Measurements from ENCODE around the gene ATG13.
"Not testable (repeated sequence)": the region's sequence is repeated elsewhere in the genome, so short reads cannot be mapped to it uniquely, and the experiment has no call there.

The ATG13 gene

DNA sequence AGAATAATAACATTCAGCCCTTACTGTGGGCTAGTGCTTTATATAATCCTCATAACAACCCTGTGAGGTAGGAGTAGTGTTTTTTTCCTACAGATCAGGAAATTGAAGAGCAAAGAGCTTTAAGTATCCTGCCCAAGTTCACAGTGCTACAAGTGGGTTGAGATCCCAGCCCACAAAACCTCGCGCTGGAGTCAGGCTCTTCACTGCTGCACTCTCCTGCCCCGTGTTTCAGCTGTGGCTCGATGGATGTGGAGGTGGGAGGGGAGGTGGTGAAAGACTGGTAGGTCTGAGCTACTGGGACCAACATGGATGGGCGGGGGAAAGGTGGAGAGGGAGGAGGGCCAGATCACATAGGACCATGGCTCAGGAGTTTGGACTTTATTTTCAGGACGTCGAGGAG, 89.5 kb downstream of the ATG13 start:
- Histone ChIP-seq H3K27me3 (ENCODE audit: insufficient read depth, poor library complexity, severe bottlenecking) (no peaks in the 10 kb centered on the region), H3K27ac (replicated peaks) (no peak overlapping the region), H3K4me3 (replicated peaks; ENCODE audit: insufficient read depth, low read length) (no peak overlapping the region)
- DNase-seq (ENCODE audit: low read depth in 1 of 2, low spot score in 1 of 2): no peak
- TF ChIP-seq, protein P1, sequence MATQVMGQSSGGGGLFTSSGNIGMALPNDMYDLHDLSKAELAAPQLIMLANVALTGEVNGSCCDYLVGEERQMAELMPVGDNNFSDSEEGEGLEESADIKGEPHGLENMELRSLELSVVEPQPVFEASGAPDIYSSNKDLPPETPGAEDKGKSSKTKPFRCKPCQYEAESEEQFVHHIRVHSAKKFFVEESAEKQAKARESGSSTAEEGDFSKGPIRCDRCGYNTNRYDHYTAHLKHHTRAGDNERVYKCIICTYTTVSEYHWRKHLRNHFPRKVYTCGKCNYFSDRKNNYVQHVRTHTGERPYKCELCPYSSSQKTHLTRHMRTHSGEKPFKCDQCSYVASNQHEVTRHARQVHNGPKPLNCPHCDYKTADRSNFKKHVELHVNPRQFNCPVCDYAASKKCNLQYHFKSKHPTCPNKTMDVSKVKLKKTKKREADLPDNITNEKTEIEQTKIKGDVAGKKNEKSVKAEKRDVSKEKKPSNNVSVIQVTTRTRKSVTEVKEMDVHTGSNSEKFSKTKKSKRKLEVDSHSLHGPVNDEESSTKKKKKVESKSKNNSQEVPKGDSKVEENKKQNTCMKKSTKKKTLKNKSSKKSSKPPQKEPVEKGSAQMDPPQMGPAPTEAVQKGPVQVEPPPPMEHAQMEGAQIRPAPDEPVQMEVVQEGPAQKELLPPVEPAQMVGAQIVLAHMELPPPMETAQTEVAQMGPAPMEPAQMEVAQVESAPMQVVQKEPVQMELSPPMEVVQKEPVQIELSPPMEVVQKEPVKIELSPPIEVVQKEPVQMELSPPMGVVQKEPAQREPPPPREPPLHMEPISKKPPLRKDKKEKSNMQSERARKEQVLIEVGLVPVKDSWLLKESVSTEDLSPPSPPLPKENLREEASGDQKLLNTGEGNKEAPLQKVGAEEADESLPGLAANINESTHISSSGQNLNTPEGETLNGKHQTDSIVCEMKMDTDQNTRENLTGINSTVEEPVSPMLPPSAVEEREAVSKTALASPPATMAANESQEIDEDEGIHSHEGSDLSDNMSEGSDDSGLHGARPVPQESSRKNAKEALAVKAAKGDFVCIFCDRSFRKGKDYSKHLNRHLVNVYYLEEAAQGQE (IDR thresholded peaks at IDR 0.05; ENCODE audit: insufficient replicate concordance, low read depth): no peak
- no peak for TF ChIP-seq GABPA (IDR thresholded peaks at IDR 0.05; ENCODE audit: low read depth)
- no peak for TF ChIP-seq POLR2AphosphoS5 (IDR thresholded peaks at IDR 0.05; ENCODE audit: low read depth)
- TF ChIP-seq, protein P2, sequence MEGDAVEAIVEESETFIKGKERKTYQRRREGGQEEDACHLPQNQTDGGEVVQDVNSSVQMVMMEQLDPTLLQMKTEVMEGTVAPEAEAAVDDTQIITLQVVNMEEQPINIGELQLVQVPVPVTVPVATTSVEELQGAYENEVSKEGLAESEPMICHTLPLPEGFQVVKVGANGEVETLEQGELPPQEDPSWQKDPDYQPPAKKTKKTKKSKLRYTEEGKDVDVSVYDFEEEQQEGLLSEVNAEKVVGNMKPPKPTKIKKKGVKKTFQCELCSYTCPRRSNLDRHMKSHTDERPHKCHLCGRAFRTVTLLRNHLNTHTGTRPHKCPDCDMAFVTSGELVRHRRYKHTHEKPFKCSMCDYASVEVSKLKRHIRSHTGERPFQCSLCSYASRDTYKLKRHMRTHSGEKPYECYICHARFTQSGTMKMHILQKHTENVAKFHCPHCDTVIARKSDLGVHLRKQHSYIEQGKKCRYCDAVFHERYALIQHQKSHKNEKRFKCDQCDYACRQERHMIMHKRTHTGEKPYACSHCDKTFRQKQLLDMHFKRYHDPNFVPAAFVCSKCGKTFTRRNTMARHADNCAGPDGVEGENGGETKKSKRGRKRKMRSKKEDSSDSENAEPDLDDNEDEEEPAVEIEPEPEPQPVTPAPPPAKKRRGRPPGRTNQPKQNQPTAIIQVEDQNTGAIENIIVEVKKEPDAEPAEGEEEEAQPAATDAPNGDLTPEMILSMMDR (IDR thresholded peaks at IDR 0.05; ENCODE audit: insufficient read depth, low read length): no peak
- TF ChIP-seq SPI1 (IDR thresholded peaks at IDR 0.05; ENCODE audit: borderline replicate concordance, low read depth): no peak

DNA sequence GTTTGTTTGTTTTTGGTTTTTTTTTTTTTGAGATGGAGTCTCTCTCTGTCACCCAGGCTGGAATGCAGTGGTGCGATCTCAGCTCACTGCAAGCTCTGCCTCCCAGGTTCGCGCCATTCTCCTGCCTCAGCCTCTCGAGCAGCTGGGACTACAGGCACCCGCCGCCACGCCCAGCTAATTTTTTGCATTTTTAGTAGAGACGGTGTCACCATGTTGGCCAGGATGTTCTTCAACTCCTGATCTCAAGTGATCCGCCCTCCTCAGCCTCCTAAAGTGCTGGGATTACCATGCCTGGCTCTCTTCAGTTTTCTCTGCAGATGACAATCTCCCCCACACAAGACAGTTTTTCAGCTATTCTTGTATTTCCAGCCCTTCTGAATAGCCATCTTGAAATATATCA, 92.0 kb downstream of the ATG13 start:
- H3K27me3 ChIP-seq (ENCODE audit: insufficient read depth, poor library complexity, severe bottlenecking); DNase-seq (ENCODE audit: low read depth in 1 of 2, low spot score in 1 of 2); H3K4me3 ChIP-seq (replicated peaks; ENCODE audit: insufficient read depth, low read length); H3K27ac ChIP-seq (replicated peaks): not testable (repeated sequence)

DNA sequence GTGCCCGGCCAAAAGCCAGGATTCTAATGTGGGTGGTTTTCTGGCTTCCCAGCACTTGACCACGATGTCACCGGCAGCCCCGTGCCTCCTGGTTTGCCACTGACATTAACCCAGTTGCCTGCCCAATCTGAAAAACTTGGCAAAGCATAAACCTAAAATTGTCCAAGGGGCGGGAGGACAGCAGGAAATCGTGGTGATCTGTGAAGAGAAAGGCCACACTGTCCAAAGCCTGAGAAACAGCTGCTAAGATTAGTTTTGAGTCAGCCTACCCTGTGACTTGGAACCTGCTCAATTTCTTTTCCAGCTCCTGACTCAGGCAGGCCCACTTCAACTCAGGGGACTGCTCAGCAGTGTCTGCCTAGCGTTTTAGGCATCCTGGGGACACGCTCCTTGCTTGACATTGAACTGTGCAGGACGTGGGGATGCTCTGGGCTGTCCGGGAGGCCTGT, 93.5 kb downstream of the ATG13 start:
- Histone ChIP-seq H3K4me3 (replicated peaks; ENCODE audit: insufficient read depth, low read length) (no peak overlapping the region), H3K27me3 (ENCODE audit: insufficient read depth, poor library complexity, severe bottlenecking) (no peaks in the 10 kb centered on the region), H3K27ac (replicated peaks) (no peak overlapping the region)
- TF ChIP-seq, protein P1 (IDR thresholded peaks at IDR 0.05; ENCODE audit: insufficient replicate concordance, low read depth): no peak
- TF ChIP-seq POLR2AphosphoS5 (IDR thresholded peaks at IDR 0.05; ENCODE audit: low read depth) (no peak), SPI1 (IDR thresholded peaks at IDR 0.05; ENCODE audit: borderline replicate concordance, low read depth) (no peak), GABPA (IDR thresholded peaks at IDR 0.05; ENCODE audit: low read depth) (no peak)
- TF ChIP-seq, protein P2 (IDR thresholded peaks at IDR 0.05; ENCODE audit: insufficient read depth, low read length): no peak
- DNase-seq (ENCODE audit: low read depth in 1 of 2, low spot score in 1 of 2): no peak

DNA sequence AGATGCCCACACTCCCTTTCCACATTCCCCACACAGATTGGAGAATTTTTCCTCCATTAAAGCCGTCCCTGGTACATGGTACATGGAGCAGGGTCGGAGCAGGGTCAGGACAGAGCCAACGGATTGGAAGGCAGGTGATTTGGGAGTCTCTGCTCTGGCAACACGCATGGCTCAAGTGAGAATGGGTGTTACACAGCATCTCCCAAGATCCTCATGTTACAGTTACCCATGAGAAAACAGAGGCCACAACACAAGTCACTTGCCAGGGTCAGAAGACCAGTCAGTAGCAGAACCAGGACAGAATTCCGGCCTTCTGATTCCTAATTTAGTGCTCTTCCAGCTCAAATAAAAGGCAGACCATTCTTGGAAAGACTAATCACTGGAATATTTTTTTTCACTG, 94.0 kb downstream of the ATG13 start:
- no peak for DNase-seq (ENCODE audit: low read depth in 1 of 2, low spot score in 1 of 2)
- no peaks in the 10 kb centered on the region for H3K27me3 ChIP-seq (ENCODE audit: insufficient read depth, poor library complexity, severe bottlenecking)
- H3K27ac ChIP-seq (replicated peaks): no peak overlapping the region
- TF ChIP-seq SPI1 (IDR thresholded peaks at IDR 0.05; ENCODE audit: borderline replicate concordance, low read depth) (no peak), POLR2AphosphoS5 (IDR thresholded peaks at IDR 0.05; ENCODE audit: low read depth) (no peak), GABPA (IDR thresholded peaks at IDR 0.05; ENCODE audit: low read depth) (no peak)
- TF ChIP-seq, protein P2 (IDR thresholded peaks at IDR 0.05; ENCODE audit: insufficient read depth, low read length): no peak
- TF ChIP-seq, protein P1 (IDR thresholded peaks at IDR 0.05; ENCODE audit: insufficient replicate concordance, low read depth): no peak
- H3K4me3 ChIP-seq (replicated peaks; ENCODE audit: insufficient read depth, low read length): no peak overlapping the region
